GM12874 (cell line): ENCODE measurements around the gene RPL36AL.

ENCODE experiments used
- CTCF ChIP-seq: IDR thresholded peaks from 2 replicates; pipeline ENCODE4 v1.5.1; 2011; ENCODE audit warnings: low read depth, mild to moderate bottlenecking, control low read depth, low read length, moderate library complexity; ENCODE audit not compliant: insufficient read depth

RPL36AL gene

GRCh38 chr14:49581209-49582112, 39.0 kb downstream of the RPL36AL start:
- TF ChIP-seq CTCF: no peak

- TF ChIP-seq CTCF: no peak
These were observed 40.6 kb downstream of the RPL36AL start for GRCh38 chr14:49579841-49580240.

GRCh38 chr14:49578141-49578540, 42.3 kb downstream of the RPL36AL start:
- no peak for TF ChIP-seq CTCF

GRCh38 chr14:49574038-49574437, 46.4 kb downstream of the RPL36AL start:
- TF ChIP-seq CTCF: no peak

- no peak for TF ChIP-seq CTCF
These were observed 51.1 kb downstream of the RPL36AL start for GRCh38 chr14:49569281-49569680.
